ENCODE measurements around the gene MUC2. TPM values are rescaled to one million over a fixed set of nuclear protein-coding genes. Genes with fewer than 3 reads are reported as not detected.

MUC2 gene
- total RNA-seq, 2 donors from 2014 or later = not detected

- H3K27ac ChIP-seq = no peak overlapping the region
- no peaks in the 10 kb centered on the region for H3K4me1 ChIP-seq
- no peaks in the 10 kb centered on the region for H3K9me3 ChIP-seq
- no peak for DNase-seq (ENCODE audit: low spot score)
- no peak for TF ChIP-seq CTCF (IDR thresholded peaks at IDR 0.05)
- no peaks in the 10 kb centered on the region for H3K36me3 ChIP-seq
- H3K27me3 ChIP-seq = no peaks in the 10 kb centered on the region
- H3K4me3 ChIP-seq = no peak overlapping the region
Observed at GRCh38 chr11:1105183-1105565, 30.5 kb downstream of the MUC2 start.

GRCh38 chr11:1106387-1106786 lies 31.7 kb downstream of the MUC2 start:
- Histone ChIP-seq H3K27me3 (no peaks in the 10 kb centered on the region), H3K27ac (no peak overlapping the region), H3K4me3 (no peak overlapping the region), H3K36me3 (no peaks in the 10 kb centered on the region), H3K4me1 (no peaks in the 10 kb centered on the region), H3K9me3 (no peaks in the 10 kb centered on the region)
- DNase-seq (ENCODE audit: low spot score) = no peak
- TF ChIP-seq CTCF (IDR thresholded peaks at IDR 0.05) = no peak

DNA sequence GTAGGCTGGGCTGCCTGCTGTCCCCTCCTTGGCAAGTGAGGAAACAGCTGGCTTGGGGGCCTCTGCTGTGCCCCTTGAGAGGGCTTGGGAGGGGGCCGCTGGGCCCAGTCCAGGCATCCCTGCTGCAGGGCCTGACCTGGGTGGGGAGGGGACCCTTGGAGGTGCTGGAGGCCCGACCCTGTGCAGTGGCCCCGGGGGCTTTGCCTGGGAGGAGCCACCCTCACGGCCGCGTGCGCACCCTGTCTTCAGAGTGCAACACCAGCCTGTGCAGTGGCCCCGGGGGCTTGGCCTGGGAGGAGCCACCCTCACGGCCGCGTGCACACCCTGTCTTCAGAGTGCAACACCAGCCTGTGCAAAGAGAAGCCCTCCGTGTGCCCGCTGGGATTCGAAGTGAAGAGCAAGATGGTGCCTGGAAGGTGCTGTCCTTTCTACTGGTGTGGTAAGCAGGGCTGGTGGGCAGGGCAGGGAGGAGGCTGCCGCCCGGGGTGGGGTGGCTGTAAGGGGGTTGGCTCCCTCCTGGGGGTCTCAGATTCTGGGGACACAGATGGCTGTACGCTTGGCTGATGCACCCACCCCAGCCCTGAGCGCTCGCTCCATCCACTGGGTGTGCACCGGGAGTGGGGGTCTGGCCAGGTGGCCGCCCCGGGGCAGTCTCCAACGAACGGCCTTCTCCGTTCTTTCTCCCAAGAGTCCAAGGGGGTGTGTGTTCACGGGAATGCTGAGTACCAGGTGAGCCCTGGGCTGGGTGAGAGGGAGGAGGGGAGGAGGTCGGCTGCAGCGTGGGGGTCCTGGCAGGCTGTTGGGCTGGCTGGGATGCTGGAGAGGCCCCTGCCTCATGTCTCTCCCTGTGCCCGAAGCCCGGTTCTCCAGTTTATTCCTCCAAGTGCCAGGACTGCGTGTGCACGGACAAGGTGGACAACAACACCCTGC lies 32.9 kb downstream of the MUC2 start:
- Histone ChIP-seq H3K9me3 (no peaks in the 10 kb centered on the region), H3K4me1 (no peaks in the 10 kb centered on the region), H3K36me3 (no peaks in the 10 kb centered on the region), H3K27me3 (no peaks in the 10 kb centered on the region), H3K27ac (no peak overlapping the region), H3K4me3 (no peak overlapping the region)
- DNase-seq (ENCODE audit: low spot score) = no peak
- TF ChIP-seq CTCF (IDR thresholded peaks at IDR 0.05) = no peak

DNA sequence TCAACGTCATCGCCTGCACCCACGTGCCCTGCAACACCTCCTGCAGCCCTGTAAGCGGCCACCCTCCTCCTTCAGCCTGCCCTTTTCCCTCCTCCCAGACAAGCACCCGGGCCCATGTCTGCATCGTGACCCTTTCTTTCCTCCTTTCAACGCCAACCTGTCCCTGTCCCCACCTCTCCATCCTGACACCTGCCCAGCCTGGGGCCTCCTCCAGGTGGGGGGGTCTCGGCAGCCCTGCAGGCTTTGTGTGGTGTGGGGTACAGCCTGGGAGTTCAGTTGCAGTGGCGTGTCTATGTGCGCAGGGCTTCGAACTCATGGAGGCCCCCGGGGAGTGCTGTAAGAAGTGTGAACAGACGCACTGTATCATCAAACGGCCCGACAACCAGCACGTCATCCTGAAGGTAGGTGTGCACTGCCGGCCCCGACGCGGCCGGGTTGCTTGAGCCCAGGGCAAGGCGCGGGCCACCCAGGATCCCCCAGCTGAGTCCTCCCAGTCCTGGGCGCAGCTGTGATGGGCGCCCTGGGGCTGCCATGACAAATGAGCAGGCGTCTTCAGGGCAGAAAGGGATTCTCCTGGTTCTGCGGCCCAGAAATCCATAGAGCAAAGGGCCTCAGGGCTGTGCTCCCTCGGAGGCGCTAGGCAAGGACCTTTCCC lies 33.7 kb downstream of the MUC2 start:
- Histone ChIP-seq H3K27me3 (no peaks in the 10 kb centered on the region), H3K36me3 (no peaks in the 10 kb centered on the region), H3K4me1 (no peaks in the 10 kb centered on the region), H3K27ac (no peak overlapping the region), H3K9me3 (no peaks in the 10 kb centered on the region), H3K4me3 (no peak overlapping the region)
- no peak for DNase-seq (ENCODE audit: low spot score)
- TF ChIP-seq CTCF (IDR thresholded peaks at IDR 0.05) = no peak

GRCh38 chr11:1109101-1109917 lies 34.6 kb downstream of the MUC2 start:
- Histone ChIP-seq H3K27me3 (no peaks in the 10 kb centered on the region), H3K36me3 (no peaks in the 10 kb centered on the region), H3K4me1 (no peaks in the 10 kb centered on the region), H3K27ac (no peak overlapping the region), H3K9me3 (no peaks in the 10 kb centered on the region), H3K4me3 (no peak overlapping the region)
- no peak for DNase-seq (ENCODE audit: low spot score)
- no peak for TF ChIP-seq CTCF (IDR thresholded peaks at IDR 0.05)
